Activated CD4-positive, alpha-beta T cell treated with anti-CD3 and anti-CD28 coated beads, Interleukin-2, Interleukin-4, amounts not matched to agents 100 ng/mL and 50 ng/mL, durations not matched to agents 16 hours and 8 hours (primary cell): ENCODE results near the gene ATG2A.
"Not testable (repeated sequence)": the region's sequence is repeated elsewhere in the genome, so short reads cannot be mapped to it uniquely, and the experiment has no call there.

Source experiments
- DNase-seq: peaks from one replicate; pipeline ENCODE4 v3.0.0-alpha.2; 2020; ENCODE audit warnings: low spot score

ATG2A gene

DNA sequence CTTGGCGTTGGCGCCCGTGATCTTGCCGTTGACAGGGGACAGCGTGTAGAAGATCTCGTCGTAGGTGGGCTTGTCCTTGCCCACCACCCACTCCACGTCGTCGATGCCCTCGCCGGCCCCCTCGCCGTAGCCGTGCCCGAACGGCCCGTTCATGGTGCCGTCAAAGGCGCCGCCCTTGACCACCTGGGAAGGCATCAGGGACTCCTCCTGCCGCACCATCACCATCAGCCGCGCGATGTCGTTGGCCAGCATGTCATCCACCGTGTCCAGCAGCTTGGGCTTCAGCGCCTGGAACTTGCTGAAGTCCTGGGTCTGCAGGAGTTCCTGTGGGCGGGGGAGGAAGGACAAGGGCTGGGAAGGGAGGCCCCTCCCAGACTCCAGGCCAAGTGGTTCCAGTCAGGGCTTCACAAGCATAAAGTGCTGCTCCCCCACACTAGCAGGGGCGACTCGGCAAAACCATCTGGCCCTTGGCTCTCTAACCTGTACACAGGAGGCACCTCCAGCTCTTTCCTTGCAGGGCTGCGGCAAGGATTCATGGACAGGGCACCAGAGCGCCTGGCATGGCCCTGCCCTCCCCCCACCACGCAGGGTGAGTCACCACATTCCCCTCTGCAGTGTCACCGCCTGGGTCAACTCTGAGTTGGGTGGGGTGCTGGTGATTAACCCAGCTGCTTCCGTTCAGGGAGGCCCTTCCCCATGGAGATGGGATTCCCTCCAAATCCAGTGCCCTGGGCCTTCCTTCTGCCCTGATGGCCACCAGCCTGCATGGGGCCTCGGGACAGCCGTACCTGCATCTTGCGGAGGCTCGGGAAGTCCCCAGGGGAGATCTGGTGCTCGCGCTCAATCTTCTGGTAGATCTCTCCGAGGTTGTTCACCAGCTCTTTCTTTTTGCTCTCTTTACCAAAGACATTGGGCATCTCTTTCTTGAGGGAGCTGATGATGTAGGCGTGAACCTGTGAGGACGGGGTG, 62.2 kb downstream of the ATG2A start:
- no peak for DNase-seq

- DNase-seq = no peak
Observed at GRCh38 chr11:64854157-64854533, 62.9 kb downstream of the ATG2A start.

DNA sequence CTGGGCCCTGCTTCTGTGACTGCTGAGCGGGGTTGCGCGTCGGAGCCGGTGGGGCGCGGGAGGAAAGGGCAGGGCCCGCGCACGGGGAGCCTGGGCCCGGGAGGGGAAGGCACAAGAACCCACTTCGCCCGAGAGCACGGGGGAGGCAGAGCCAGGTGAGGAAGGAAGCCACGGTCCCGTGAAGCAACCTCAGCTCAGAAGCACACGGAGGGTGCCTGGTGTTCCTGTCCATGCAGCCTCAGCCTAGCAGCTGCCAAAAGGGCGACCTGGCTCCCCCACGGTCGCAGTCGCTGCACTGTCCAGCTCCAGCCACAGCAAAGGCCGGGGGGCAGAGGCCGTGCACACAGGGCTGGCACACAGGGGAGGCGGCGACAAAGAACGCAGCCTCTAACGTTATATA, 63.3 kb downstream of the ATG2A start:
- no peak for DNase-seq

GRCh38 chr11:64852804-64853509, 64.1 kb downstream of the ATG2A start:
- DNase-seq = no peak

DNA sequence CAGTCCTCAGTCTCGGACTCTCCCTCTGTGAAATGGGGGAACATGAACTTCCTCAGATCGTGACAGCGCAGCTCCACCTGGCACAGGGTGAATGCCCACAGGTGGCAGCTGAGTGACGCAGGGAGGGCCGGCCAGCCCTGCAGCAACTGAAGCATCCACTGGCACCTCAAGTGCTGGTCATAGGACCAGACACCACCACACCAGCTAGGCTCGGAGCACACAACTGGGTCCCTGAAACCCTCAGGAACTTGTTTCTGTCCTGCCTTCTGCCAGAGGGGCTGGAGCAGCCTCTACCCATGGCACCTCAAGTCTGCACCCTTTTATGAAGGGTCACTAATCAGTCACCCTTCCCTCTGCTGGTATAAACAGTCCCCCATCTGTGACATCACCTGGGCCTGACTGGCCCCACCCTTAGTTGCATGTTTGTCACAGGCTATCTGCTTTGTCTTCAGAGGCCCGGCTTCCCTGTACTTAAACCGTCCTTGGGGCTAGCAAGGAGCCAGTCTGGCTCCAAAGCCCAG, 65.1 kb downstream of the ATG2A start:
- DNase-seq = no peak

DNA sequence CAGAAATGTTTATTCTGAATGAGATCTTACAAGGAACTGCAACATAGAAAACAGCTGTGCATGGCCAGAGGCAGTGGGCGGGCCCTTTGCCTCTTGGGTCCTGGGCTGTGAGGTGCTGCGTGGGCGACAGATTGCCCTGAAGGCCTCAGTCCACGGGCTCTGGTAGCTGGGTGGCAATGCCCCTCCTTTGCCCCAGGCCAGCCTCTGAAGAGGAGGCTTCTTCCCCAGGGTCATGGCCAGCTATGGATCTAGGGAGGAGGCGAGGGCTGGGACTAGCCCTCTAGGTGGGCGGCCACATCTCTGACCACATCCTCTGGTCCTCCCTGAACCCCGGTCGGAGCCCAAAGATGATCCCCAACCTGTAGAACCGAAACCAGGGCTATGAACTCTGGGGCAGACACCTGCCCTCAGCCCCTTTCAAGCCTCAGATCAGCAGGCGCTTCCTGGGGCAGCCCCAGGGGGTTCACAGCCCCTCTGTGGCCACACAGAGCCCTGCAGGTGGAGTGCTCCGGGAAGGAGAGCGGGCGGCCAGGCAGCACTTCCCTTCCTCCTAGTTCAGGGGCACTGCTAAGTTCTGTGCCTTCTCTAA, 65.9 kb downstream of the ATG2A start:
- no peak for DNase-seq

DNA sequence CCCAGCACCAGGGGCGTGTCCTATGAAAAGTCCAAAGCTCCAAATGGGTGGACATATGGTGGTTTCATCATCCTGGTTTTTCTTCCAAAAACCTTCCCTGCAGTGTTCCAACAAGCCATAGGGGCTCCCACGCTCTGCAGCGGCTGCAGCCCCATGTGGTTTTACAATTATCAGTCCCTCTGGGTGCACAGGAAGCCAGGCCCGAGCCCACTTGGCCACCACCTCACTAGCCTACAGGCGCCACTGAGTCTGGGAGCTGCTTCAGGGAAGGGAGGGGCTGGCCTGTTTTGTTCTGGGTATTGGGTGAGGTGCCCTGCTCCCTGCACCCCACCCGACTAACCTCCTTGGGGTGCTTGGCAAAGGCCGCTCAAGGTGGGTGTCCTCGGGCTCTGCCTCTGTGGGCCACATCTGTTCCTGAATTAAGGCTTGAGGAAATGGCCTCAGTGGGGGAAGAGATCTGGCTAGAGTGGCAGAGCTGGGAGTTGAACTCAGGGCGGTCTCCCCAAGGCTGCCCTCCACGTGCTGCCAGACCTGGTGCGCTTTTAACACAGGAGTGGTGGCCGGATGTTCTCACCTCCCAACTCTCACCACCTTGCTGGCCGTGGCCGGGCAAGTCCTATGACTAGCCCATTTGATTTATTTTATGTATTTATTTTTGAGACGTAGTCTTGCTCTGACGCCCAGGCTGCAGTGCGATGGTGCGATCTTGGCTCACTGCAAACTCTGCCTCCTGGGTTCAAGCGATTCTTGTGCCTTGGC, 67.2 kb downstream of the ATG2A start:
- DNase-seq = no peak

DNA sequence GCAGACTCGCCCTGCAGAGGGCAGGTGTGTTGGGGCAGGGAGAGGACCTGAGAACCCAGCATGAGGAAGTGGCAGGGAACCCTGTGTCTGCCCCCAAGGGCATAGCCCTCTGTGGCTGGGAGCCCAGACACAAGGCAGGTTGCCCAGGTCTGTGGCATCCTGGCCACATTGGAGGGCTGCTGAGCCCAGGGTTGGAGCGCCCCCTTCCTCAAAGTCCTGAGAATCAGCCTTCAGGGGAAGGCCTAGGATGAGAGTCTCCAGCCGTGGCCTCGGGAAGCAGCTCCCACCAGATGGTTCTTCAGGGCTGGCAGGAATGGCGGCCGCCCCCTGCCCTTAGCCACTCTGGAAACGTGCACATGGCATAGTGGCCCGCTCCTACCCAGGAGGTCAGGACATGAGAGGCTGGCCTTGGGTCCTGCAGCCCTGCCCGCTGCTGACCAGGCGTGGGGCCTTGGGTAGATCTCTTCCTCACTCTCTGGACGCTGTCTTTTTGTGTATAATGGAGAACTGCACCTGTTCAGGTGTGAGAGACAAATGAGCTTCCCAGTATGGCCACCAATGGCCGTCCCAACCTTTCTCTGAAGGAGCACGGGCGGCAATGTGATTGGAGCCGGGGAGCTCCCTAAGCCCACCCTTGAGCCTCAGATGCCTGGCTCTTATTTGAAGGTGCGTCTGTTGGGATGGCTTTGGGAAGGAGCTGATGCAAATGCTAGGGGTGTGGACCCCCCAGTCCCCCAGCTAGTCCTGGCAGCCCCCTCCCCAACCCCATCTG, 68.0 kb downstream of the ATG2A start:
- DNase-seq = no peak

- DNase-seq = no peak
Observed at GRCh38 chr11:64848214-64848825, 68.7 kb downstream of the ATG2A start.

DNA sequence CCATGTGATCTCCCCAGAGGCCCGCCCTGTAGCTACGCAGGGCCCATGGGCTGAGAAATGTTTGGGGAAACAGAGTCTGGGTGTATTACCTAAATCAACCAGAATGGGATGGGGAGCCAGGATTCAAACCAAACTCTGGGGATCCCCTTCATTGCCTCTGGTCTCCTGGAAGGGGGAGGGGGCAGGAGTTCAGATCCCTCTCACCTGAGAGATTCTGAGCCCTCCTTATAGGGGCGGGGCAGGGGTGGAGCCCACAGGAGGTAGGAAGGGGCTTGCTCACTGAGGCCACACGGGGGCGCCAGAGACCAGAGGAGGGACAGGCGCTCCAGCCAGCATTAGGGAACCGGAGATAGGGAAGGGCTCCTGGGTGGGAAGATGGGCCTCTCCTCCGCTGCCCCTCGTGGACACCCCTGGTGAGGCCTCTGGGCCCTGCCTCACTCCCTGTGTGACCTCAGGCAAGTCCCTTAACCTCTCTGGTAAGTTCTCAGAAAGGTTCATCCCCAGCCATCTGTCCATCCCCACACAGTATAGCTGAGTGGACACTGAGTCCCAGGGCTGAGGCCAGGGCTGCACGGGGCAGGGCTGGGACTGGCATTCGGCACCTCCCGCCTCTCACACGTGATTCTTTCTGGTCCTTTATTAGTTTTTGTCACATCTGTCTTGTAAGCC, 69.9 kb downstream of the ATG2A start:
- peak; percentile 93 for DNase-seq

DNA sequence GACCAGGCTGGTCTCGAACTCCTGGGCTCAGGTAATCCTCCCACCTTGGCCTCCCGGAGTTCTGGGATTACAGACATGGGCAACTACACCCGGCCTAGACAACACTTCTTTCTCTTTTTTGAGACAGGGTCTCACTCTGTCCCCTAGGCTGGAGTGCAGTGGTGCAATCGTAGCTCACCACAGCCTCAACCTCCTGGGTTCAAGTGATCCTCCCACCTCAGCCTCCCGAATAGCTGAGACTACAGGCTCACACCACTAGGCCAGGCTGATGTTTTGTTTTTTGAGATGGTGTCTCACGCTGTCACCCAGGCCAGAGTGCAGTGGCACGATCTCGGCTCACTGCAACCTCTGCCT, 71.3 kb downstream of the ATG2A start:
- not testable (repeated sequence) for DNase-seq

DNA sequence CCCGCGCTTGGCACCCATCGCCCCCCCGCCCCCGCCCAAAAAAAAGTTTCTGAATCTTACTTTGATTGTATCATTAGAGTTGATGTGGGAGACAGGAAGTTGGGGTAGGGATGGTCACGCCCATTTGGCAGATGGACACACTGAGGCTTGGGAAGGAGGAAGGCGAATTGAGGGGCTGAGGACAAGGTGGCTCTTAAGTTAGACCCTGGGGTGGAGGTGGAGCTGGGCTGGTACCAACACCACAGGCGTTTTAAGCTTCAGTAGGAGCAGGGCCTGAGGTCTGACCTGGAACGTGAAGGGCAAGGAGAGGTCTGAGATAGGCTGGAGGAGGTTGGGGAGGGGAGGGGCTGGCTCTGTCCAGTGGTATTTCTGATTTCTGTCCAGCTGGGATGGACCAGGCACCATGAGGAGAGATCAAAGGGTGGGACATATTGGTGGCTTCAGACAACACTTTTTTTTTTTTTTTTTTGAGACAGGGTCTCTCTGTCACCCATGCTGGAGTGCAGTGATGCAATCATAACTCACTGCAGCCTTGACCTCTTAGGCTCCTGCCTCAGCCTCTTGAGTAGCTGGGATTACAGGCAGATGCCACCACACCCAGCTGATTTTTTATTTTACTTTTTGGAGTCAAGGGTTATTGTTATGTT, 71.8 kb downstream of the ATG2A start:
- no peak for DNase-seq
